H1 (cell line): ENCODE data around the gene CEP83. TPM values are rescaled to one million over a fixed set of nuclear protein-coding genes. Genes with fewer than 3 reads are reported as not detected.
"Not testable (repeated sequence)": the region's sequence is repeated elsewhere in the genome, so short reads cannot be mapped to it uniquely, and the experiment has no call there.

Source experiments
- CTCF ChIA-PET: fragments of 300-600 bp; sonication (Branson Sonifier 250); formaldehyde crosslinking; loops from one replicate; lab custom pipeline; 2021; ENCODE audit not compliant: partially characterized antibody; lab: Charles Lee
- POLR2A ChIA-PET: fragments of 300-600 bp; sonication (Branson Sonifier 250); formaldehyde crosslinking; loops from one replicate; lab custom pipeline; 2021; ENCODE audit warnings: inconsistent platforms; ENCODE audit not compliant: partially characterized antibody; lab: Charles Lee
- DNase-seq, 2 experiments: peaks; one replicate each; pipeline versions ENCODE4 v3.0.0 to v3.0.0-alpha.2; 2010 to 2022; ENCODE audit warnings: low spot score in 2 of 2, low read depth in 1 of 2, mixed read lengths in 1 of 2
- FAIRE-seq: peaks from 2 replicates; lab custom pipeline; 2011; peaks lifted over from hg19 to GRCh38; lab: Jason Lieb, UNC
- H2AFZ ChIP-seq: 2 replicates; pipeline ENCODE4 v1.8.1; 2012; ENCODE audit warnings: low read length, inconsistent platforms
- H2AK5ac ChIP-seq: 2 replicates; pipeline ENCODE4 v1.6.1; 2013; ENCODE audit warnings: low read depth, low read length
- H2BK120ac ChIP-seq: replicated peaks from 2 replicates; pipeline ENCODE3; 2013; ENCODE audit warnings: low read depth, low read length, inconsistent platforms
- H2BK12ac ChIP-seq: 2 replicates; pipeline ENCODE4 v1.6.1; 2013; ENCODE audit warnings: low read depth, low read length
- H2BK15ac ChIP-seq: 2 replicates; pipeline ENCODE4 v1.6.1; 2013; ENCODE audit warnings: low read length
- H2BK20ac ChIP-seq: 2 replicates; pipeline ENCODE4 v1.6.1; 2013; ENCODE audit warnings: low read length
- H2BK5ac ChIP-seq: 2 replicates; pipeline ENCODE4 v1.6.1; 2013; ENCODE audit warnings: low read depth, low read length
- H3K14ac ChIP-seq: 2 replicates; pipeline ENCODE4 v1.6.1; 2013; ENCODE audit warnings: inconsistent platforms; ENCODE audit not compliant: insufficient read length
- H3K18ac ChIP-seq: 2 replicates; pipeline ENCODE4 v1.6.1; 2013; ENCODE audit warnings: low read length; ENCODE audit errors: extremely low read depth
- H3K23ac ChIP-seq: 2 replicates; pipeline ENCODE4 v1.6.1; 2013; ENCODE audit warnings: inconsistent platforms; ENCODE audit not compliant: insufficient read length
- H3K23me2 ChIP-seq: 2 replicates; pipeline ENCODE4 v1.6.1; 2013; ENCODE audit warnings: low read depth, low read length
- H3K27ac ChIP-seq: 2 replicates; pipeline ENCODE4 v1.6.1; 2011; ENCODE audit warnings: low read depth, low read length, inconsistent platforms
- H3K27me3 ChIP-seq, 4 experiments: replicated peaks in 1 of 4; 1 replicate in 1 of 4; 2 replicates in 3 of 4; pipeline versions ENCODE4 v1.6.1 to v1.8.1; 2011 to 2013; ENCODE audit warnings: low read length in 3 of 4, mild to moderate bottlenecking in 3 of 4, inconsistent platforms in 2 of 4, mixed read lengths in 2 of 4, moderate library complexity in 1 of 4; ENCODE audit not compliant: control insufficient read depth in 3 of 4, insufficient read depth in 3 of 4; ENCODE audit errors: extremely low read depth in 1 of 4
- H3K36me3 ChIP-seq, 4 experiments: 2 replicates each; pipeline versions ENCODE4 v1.6.1 to v1.8.1; 2011 to 2013; ENCODE audit warnings: mild to moderate bottlenecking in 4 of 4, low read length in 3 of 4, moderate library complexity in 2 of 4, control low read depth in 1 of 4, inconsistent platforms in 1 of 4; ENCODE audit not compliant: insufficient read depth in 4 of 4, control insufficient read depth in 2 of 4
- H3K4ac ChIP-seq: replicated peaks from 2 replicates; pipeline ENCODE3; 2013; ENCODE audit warnings: low read length, low read depth, mixed read lengths, inconsistent platforms; ENCODE audit not compliant: insufficient read length
- H3K4me1 ChIP-seq, 4 experiments: replicated peaks in 1 of 4; 1 replicate in 1 of 4; 2 replicates in 3 of 4; pipeline versions ENCODE4 v1.6.1 to v1.8.1; 2011 to 2013; ENCODE audit warnings: low read length in 3 of 4, inconsistent platforms in 2 of 4, mixed read lengths in 1 of 4; ENCODE audit not compliant: insufficient read depth in 4 of 4, control insufficient read depth in 3 of 4
- H3K4me2 ChIP-seq, 2 experiments: 2 replicates each; pipeline versions ENCODE4 v1.6.1 to v1.8.1; 2011 to 2013; ENCODE audit warnings: low read depth in 2 of 2, low read length in 2 of 2, control low read depth in 1 of 2, inconsistent platforms in 1 of 2, mild to moderate bottlenecking in 1 of 2; ENCODE audit not compliant: insufficient read depth in 1 of 2
- H3K4me3 ChIP-seq, 4 experiments: fragments of 200-600, 300-600 bp in 1 of 4; sonication (generic), shearing (Covaris generic), sonication (Bioruptor Twin) in 1 of 4; 2 replicates each; pipeline versions ENCODE4 v1.5.1 to v1.8.1; 2011 to 2016; ENCODE audit warnings: low read length in 4 of 4, low read depth in 3 of 4, control low read depth in 2 of 4, inconsistent platforms in 2 of 4, mild to moderate bottlenecking in 2 of 4, mixed read lengths in 1 of 4, moderate library complexity in 1 of 4; ENCODE audit not compliant: insufficient read depth in 2 of 4; ENCODE audit errors: extremely low read depth in 1 of 4
- H3K56ac ChIP-seq: replicated peaks from 2 replicates; pipeline ENCODE3; 2013; ENCODE audit warnings: low read depth, mild to moderate bottlenecking, mixed read lengths, low read length, inconsistent platforms; ENCODE audit not compliant: insufficient read length
- H3K79me1 ChIP-seq: 2 replicates; pipeline ENCODE4 v1.6.1; 2013; ENCODE audit warnings: low read depth, low read length, control low read depth
- H3K79me2 ChIP-seq, 2 experiments: 2 replicates each; pipeline versions ENCODE4 v1.6.1 to v1.8.1; 2012 to 2013; ENCODE audit warnings: low read length in 2 of 2, mild to moderate bottlenecking in 2 of 2, inconsistent platforms in 1 of 2; ENCODE audit not compliant: insufficient read depth in 2 of 2, control insufficient read depth in 1 of 2
- H3K9ac ChIP-seq, 4 experiments: replicated peaks in 1 of 4; 1 replicate in 1 of 4; 2 replicates in 3 of 4; pipeline versions ENCODE4 v1.6.1 to v1.8.1; 2011 to 2013; ENCODE audit warnings: low read depth in 3 of 4, low read length in 3 of 4, control low read depth in 2 of 4, mild to moderate bottlenecking in 2 of 4, moderate library complexity in 2 of 4, inconsistent platforms in 1 of 4; ENCODE audit errors: extremely low read depth in 1 of 4
- H3K9me3 ChIP-seq, 2 experiments: 2 replicates each; pipeline versions ENCODE4 v1.6.1 to v1.8.1; 2012 to 2013; ENCODE audit warnings: mild to moderate bottlenecking in 2 of 2, moderate library complexity in 2 of 2, control low read depth in 1 of 2, inconsistent platforms in 1 of 2, low read depth in 1 of 2, low read length in 1 of 2, mixed read lengths in 1 of 2; ENCODE audit not compliant: insufficient read depth in 2 of 2
- H4K20me1 ChIP-seq, 2 experiments: replicated peaks in 1 of 2; 2 replicates each; pipeline versions ENCODE3 to v1.8.1; 2011 to 2013; ENCODE audit warnings: inconsistent platforms in 2 of 2, low read length in 2 of 2, mild to moderate bottlenecking in 1 of 2; ENCODE audit not compliant: insufficient read depth in 2 of 2, control insufficient read depth in 1 of 2
- H4K5ac ChIP-seq: 2 replicates; pipeline ENCODE4 v1.6.1; 2013; ENCODE audit warnings: low read length, low read depth, mixed read lengths, inconsistent platforms; ENCODE audit not compliant: insufficient read length
- H4K8ac ChIP-seq: 2 replicates; pipeline ENCODE4 v1.8.0; 2013; ENCODE audit warnings: mild to moderate bottlenecking, moderate library complexity, low read length, inconsistent platforms; ENCODE audit not compliant: insufficient read depth; ENCODE audit errors: extremely low read depth
- H4K91ac ChIP-seq: replicated peaks from 2 replicates; pipeline ENCODE3; 2013; ENCODE audit warnings: low read length, mixed read lengths, inconsistent platforms; ENCODE audit not compliant: insufficient read length
- WGBS, 2 experiments: shearing (Covaris generic) in 1 of 2; methylation state at CpG; one replicate each; pipeline versions ENCODE4 v1.1.6 to v1.1.7; 2013 to 2015; ENCODE audit warnings: low lambda C conversion rate in 2 of 2, mixed read lengths in 2 of 2, inconsistent platforms in 1 of 2, low coverage in 1 of 2, missing lambda C conversion rate in 1 of 2; ENCODE audit not compliant: insufficient replicate concordance in 2 of 2, insufficient coverage in 1 of 2, insufficient read length in 1 of 2; ENCODE audit errors: extremely low coverage in 1 of 2, missing lambda C conversion rate in 1 of 2; 5-methylcytosine and 5-hydroxymethylcytosine counted together
- polyA plus RNA-seq, 7 experiments: library from polyadenylated mRNA; depleted of rRNA in 3 of 7; stranded (reverse) in 5 of 7; unstranded in 2 of 7; fragments of >200 nt in 5 of 7; fragments of 200-250 nt in 2 of 7; gene quantifications; 1 replicate in 5 of 7; 2 replicates in 1 of 7; 4 replicates in 1 of 7; pipeline versions ENCODE4 v1.2.1 to v1.2.3, GENCODE V29; 2011 to 2013; ENCODE audit warnings: missing spikeins in 2 of 7, mixed read lengths in 2 of 7
- total RNA-seq: library from RNA; stranded (reverse); fragmentation: NEBNext Ultra II Directional; extraction: Animal tissue kit (Norgen Biotek cat#: 25700); gene quantifications from 2 replicates; pipeline ENCODE4 v1.2.1, GENCODE V29; 2021

Gene CEP83
- total and polyA plus RNA-seq, 2 of the 8 experiments (the other 6 are each of a cell fraction or from before 2014, with no cell fraction given) = 6.0 to 25.8 TPM

DNA sequence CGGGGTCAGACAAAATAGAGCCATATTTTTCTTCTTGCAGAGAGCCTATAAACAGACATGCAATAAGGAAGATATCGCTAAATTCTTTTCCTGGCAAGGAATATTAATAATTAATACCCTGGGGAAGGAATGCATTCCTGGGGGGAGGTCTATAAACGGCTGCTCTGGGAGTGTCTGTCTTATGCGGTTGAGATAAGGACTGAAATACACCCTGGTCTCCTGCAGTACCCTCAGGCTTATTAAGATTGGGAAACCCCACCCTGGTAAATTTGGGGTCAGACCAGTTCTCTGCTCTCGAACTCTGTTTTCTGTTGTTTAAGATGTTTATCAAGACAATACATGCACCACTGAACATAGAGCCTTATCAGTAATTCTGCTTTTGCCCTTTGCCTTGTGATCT is 61.0 kb downstream of the CEP83 start:
- H3K23me2 ChIP-seq, H3K14ac ChIP-seq, H3K79me2 ChIP-seq, H2BK12ac ChIP-seq, H3K23ac ChIP-seq, H4K5ac ChIP-seq, H2BK20ac ChIP-seq, H3K79me1 ChIP-seq, H3K4me2 ChIP-seq, H3K56ac ChIP-seq, H2BK5ac ChIP-seq, FAIRE-seq, H3K4ac ChIP-seq, H2BK15ac ChIP-seq, H3K9ac ChIP-seq, H3K4me3 ChIP-seq, H2AK5ac ChIP-seq, H2BK120ac ChIP-seq, POLR2A ChIA-PET, CTCF ChIA-PET, DNase-seq, H4K20me1 ChIP-seq, H3K4me1 ChIP-seq, H4K91ac ChIP-seq, H2AFZ ChIP-seq, H3K18ac ChIP-seq, H3K27me3 ChIP-seq, H3K27ac ChIP-seq, H4K8ac ChIP-seq: not testable (repeated sequence)
- WGBS, 2 experiments = 91% methylated on average over 5 of the region's 5 CpGs; no CpG with 5 or more reads in 1 of the 2 experiments
- H3K36me3 ChIP-seq = peaks cover 0 to 15% (median 6%) of the 10 kb centered on the region in 4 experiments; a peak in 4 of 8 replicates
- peaks cover 4 to 11% of the 10 kb centered on the region in 2 experiments for H3K9me3 ChIP-seq
